GM12878 (cell line): ENCODE data around the gene ARHGAP9.

ENCODE experiments used
- ASH2L ChIP-seq: fragments of 300-600, 200-600 bp; sonication (generic); IDR thresholded peaks from 2 replicates; pipeline ENCODE4 v1.6.1; 2017; ENCODE audit warnings: low read depth, mild to moderate bottlenecking, borderline replicate concordance
- BCL11A ChIP-seq: IDR thresholded peaks from 2 replicates; pipeline ENCODE4 v1.6.1; 2011; ENCODE audit warnings: low read depth, low read length
- BHLHE40 ChIP-seq, 2 experiments: fragments of 450-650 bp in 1 of 2; IDR thresholded peaks; 2 replicates each; pipeline ENCODE4 v1.6.1; 2011 to 2017; ENCODE audit warnings: low read depth in 2 of 2, borderline replicate concordance in 1 of 2, improper control_type of control experiment in 1 of 2, low read length in 1 of 2, mild to moderate bottlenecking in 1 of 2
- CBX3 ChIP-seq: fragments of 200-600 bp; sonication (generic); IDR thresholded peaks from 2 replicates; pipeline ENCODE4 v1.6.1; 2016; ENCODE audit warnings: low read depth, borderline replicate concordance
- CEBPB ChIP-seq, 2 experiments: fragments of 150-350 bp in 1 of 2; IDR thresholded peaks; 2 replicates each; pipeline ENCODE4 v1.6.1; 2012 to 2014; ENCODE audit warnings: low read depth in 2 of 2, low read length in 2 of 2, borderline replicate concordance in 1 of 2, inconsistent platforms in 1 of 2
- CHD2 ChIP-seq: IDR thresholded peaks from 2 replicates; pipeline ENCODE4 v1.6.1; 2011; ENCODE audit warnings: low read depth, low read length, improper control_type of control experiment, borderline replicate concordance
- CREB1 ChIP-seq: IDR thresholded peaks from 2 replicates; pipeline ENCODE4 v1.6.1; 2012; ENCODE audit warnings: low read depth, mild to moderate bottlenecking, inconsistent platforms
- EP300 ChIP-seq, 2 experiments: fragments of 150-350 bp in 1 of 2; IDR thresholded peaks; 2 replicates each; pipeline ENCODE4 v1.6.1; 2011 to 2012; ENCODE audit warnings: low read depth in 2 of 2, low read length in 2 of 2, borderline replicate concordance in 1 of 2, improper control_type of control experiment in 1 of 2, inconsistent platforms in 1 of 2; ENCODE audit not compliant: control insufficient read depth in 1 of 2
- ESRRA ChIP-seq: IDR thresholded peaks from 2 replicates; pipeline ENCODE4 v1.6.1; 2012; ENCODE audit warnings: mild to moderate bottlenecking, low read length, improper control_type of control experiment
- JUNB ChIP-seq: IDR thresholded peaks from 2 replicates; pipeline ENCODE4 v1.6.1; 2016; ENCODE audit warnings: antibody characterized with exemption, mild to moderate bottlenecking
- POLR2A ChIP-seq: IDR thresholded peaks from 2 replicates; pipeline ENCODE4 v1.6.1; 2011; ENCODE audit warnings: low read depth, mild to moderate bottlenecking, low read length
- SRF ChIP-seq, 2 experiments: IDR thresholded peaks; 2 replicates each; pipeline ENCODE4 v1.6.1; 2011; ENCODE audit warnings: low read depth in 2 of 2, low read length in 2 of 2, mild to moderate bottlenecking in 1 of 2, moderate library complexity in 1 of 2
- TF ChIP-seq, protein P1 (sequence below), 3 experiments: IDR thresholded peaks in 2 of 3; conservative IDR thresholded peaks in 1 of 3; 2 replicates each; pipeline ENCODE4 v1.5.1; 2011; ENCODE audit warnings: low read depth in 3 of 3, low read length in 3 of 3, mild to moderate bottlenecking in 3 of 3, control low read depth in 2 of 3, moderate library complexity in 2 of 3, inconsistent platforms in 1 of 3, mixed read lengths in 1 of 3; ENCODE audit not compliant: control insufficient read depth in 2 of 3, insufficient read depth in 1 of 3; ENCODE audit errors: extremely low read depth in 1 of 3

- TF ChIP-seq CREB1 (no peak), JUNB (no peak), BHLHE40 (IDR thresholded peaks at IDR 0.05; ENCODE audit: borderline replicate concordance in 1 of 2, low read depth in 2 of 2, low read length in 1 of 2) (no peak), CBX3 (no peak), ASH2L (no peak), EP300 (IDR thresholded peaks at IDR 0.05; ENCODE audit: borderline replicate concordance in 1 of 2, control insufficient read depth in 1 of 2, low read depth in 2 of 2, low read length in 2 of 2) (no peak), BCL11A (no peak), ESRRA (no peak), SRF (IDR thresholded peaks at IDR 0.05; ENCODE audit: low read depth in 2 of 2, low read length in 2 of 2) (no peak), POLR2A (no peak; the same call in 1 of the 2 replicates), CHD2 (no peak), CEBPB (IDR thresholded peaks at IDR 0.05; ENCODE audit: borderline replicate concordance in 1 of 2, low read depth in 2 of 2, low read length in 2 of 2) (no peak)
- TF ChIP-seq, protein P1, sequence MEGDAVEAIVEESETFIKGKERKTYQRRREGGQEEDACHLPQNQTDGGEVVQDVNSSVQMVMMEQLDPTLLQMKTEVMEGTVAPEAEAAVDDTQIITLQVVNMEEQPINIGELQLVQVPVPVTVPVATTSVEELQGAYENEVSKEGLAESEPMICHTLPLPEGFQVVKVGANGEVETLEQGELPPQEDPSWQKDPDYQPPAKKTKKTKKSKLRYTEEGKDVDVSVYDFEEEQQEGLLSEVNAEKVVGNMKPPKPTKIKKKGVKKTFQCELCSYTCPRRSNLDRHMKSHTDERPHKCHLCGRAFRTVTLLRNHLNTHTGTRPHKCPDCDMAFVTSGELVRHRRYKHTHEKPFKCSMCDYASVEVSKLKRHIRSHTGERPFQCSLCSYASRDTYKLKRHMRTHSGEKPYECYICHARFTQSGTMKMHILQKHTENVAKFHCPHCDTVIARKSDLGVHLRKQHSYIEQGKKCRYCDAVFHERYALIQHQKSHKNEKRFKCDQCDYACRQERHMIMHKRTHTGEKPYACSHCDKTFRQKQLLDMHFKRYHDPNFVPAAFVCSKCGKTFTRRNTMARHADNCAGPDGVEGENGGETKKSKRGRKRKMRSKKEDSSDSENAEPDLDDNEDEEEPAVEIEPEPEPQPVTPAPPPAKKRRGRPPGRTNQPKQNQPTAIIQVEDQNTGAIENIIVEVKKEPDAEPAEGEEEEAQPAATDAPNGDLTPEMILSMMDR (IDR thresholded peaks at IDR 0.05 in 2 of 3, conservative IDR thresholded peaks at IDR 0.05 in 1 of 3; ENCODE audit: control insufficient read depth in 2 of 3, extremely low read depth in 1 of 3, insufficient read depth in 1 of 3, low read depth in 3 of 3, low read length in 3 of 3) = no peak
Observed at GRCh38 chr12:57517187-57517586, 37.5 kb upstream of the ARHGAP9 start.
